ENCODE data around the gene PIGC.
"Not testable (repeated sequence)": the region's sequence is repeated elsewhere in the genome, so short reads cannot be mapped to it uniquely, and the experiment has no call there.

PIGC gene

GRCh38 chr1:172466795-172467407 lies 23.0 kb upstream of the PIGC start:
- no peak for DNase-seq (ENCODE audit: low read depth)

- no peak for DNase-seq (ENCODE audit: low read depth)
These were observed 21.7 kb upstream of the PIGC start for GRCh38 chr1:172465617-172466016.

- DNase-seq (ENCODE audit: low read depth) = no peak
These were observed 17.0 kb upstream of the PIGC start for GRCh38 chr1:172460887-172461315.

DNA sequence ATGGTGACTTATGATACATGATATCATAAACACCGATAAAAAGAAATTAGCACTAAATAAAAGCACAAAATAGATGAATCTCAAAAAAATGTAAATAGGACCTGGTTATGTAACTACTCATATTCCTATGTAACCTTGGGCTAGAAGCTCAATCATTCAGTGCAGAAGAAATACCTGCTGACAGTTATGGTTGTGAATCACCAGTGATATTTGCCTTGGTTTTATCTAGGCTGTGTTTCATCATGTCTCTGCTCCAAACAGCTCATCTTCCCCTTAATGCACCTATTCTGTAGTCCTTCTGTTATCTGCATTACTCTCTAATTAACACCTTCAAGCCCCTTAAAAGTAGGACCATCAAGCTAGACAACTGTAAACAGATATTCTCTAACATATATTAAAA lies 16.3 kb upstream of the PIGC start:
- no peak for DNase-seq (ENCODE audit: low read depth)

GRCh38 chr1:172457479-172458130 lies 13.7 kb upstream of the PIGC start:
- DNase-seq (ENCODE audit: low read depth) = no peak

- no peak for DNase-seq (ENCODE audit: low read depth)
These were observed 12.5 kb upstream of the PIGC start for GRCh38 chr1:172456344-172456769.

DNA sequence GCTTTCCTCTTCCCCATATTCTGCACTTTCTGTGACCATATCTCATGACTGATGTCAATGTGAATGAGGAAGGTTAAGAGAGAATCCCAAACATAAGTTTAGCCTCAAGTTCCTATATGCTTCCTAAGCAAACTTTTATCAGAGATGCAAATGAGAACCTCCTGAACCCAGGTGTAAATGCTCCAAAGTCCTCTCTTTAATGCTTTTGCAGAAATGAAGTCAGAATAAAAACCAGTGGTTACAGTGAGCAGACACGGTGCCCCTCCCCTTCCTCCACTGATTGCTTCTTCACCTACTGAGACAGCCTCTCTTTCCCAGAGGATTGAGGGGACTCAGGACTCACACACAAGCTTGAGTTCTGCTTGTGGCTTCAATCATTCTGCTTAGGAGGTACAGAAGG lies 11.6 kb upstream of the PIGC start:
- DNase-seq (ENCODE audit: low read depth) = no peak

DNA sequence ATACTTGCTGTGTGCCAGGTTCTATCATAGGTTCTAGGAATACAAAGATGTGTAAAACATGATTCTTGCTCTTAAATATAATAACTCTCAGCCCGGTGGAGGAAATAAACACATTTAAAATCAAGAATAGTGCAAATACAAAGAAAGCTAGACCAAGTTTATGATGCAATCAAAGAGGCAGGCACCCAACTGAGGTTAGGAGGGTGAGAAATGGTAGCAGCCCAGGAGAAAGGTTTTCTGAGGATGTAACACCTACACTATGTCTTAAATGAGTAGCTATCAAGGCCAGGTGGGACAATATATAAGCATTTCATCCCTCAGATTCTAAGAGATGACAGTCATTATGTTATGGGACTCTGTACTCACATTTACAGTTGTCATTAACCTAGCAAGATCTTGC lies 9.7 kb upstream of the PIGC start:
- DNase-seq (ENCODE audit: low read depth) = no peak

- DNase-seq (ENCODE audit: low read depth) = no peak
These were observed 9.3 kb upstream of the PIGC start for GRCh38 chr1:172453153-172453545.

DNA sequence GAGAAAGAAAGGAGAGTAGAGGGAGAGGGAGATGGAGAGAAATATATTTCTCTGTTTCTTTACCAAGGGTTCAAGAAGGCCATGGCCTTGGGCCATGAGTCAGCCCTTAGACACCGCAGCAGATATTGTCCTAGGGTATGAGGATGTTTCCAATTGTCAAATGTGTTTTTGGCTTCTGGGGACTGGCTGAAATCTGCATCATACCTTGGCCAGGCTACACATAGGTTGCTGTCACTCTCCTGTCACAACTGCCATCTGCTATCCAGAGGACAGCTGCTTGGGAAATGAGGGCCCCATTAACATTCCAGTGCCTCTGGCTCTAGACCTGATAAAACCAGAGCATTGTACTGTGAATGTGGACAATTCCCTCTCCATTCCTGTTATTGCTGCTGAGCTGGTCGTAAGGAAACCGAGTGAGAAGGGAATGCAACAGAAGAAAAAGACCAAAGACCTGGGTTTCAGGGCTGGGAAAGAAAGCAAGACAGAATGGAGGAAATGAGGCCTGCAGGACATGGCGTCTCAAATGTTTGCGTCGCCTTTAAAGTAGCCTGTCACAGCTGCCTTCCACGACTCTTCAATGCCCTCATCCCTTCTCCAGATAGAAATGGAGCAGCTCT lies 8.8 kb upstream of the PIGC start:
- DNase-seq (ENCODE audit: low read depth) = no peak

- no peak for DNase-seq (ENCODE audit: low read depth)
These were observed 7.2 kb upstream of the PIGC start for GRCh38 chr1:172451002-172451443.

- no peak for DNase-seq (ENCODE audit: low read depth)
These were observed 6.6 kb upstream of the PIGC start for GRCh38 chr1:172450524-172450885.

- no peak for DNase-seq (ENCODE audit: low read depth)
These were observed 6.0 kb upstream of the PIGC start for GRCh38 chr1:172449585-172450523.

DNA sequence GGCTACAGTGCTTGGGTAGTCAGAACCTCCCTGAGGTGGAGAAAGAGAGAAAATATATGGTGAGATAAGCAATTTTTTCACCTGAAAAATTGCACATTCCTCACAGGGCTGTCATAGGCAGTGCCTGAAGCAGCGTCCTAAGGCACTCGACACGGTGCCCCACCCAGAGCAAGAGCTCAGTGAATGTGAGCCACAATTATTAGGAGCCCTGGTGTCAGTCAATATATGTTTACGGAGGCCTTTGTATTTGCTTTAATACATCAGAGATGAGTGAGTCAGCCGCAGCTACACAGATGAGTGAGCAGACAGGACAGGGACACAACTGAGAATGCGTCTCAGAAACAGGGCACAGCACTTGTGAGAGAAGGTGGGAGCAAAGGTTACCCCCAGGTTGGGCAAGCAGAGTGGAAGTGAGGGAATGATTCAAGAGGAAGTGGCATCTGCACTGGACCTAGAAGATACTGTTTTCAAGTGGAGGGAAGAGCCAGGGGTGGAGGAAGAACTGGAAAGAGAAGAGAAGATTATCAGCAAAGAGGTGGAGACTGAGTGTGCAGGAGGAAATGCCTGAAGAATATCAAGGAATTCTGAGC lies 5.2 kb upstream of the PIGC start:
- DNase-seq (ENCODE audit: low read depth) = no peak

- no peak for DNase-seq (ENCODE audit: low read depth)
These were observed 3.8 kb upstream of the PIGC start for GRCh38 chr1:172447641-172448040.

DNA sequence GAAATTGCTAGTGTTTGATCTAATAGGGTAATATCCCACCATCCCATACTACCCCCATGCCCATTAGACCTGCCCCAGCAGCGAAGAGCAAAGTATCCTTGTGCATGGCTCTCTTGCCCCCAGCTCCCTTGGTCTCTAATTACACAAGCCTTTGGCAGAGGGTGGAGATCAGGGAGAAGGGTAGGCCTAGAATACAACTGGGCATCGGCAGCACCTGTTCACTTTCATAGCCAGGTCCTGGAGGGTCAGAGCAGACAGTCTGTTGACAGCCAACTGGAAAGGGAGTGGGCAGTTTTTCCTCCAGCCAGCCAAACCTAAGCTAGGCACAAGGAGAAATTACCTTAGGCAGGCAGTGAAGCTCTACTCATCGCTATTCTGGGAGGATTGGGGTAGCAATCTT lies 2.7 kb upstream of the PIGC start:
- DNase-seq (ENCODE audit: low read depth) = no peak

GRCh38 chr1:172442843-172443565 lies 865 bp downstream of the PIGC start:
- no peak for DNase-seq (ENCODE audit: low read depth)

DNA sequence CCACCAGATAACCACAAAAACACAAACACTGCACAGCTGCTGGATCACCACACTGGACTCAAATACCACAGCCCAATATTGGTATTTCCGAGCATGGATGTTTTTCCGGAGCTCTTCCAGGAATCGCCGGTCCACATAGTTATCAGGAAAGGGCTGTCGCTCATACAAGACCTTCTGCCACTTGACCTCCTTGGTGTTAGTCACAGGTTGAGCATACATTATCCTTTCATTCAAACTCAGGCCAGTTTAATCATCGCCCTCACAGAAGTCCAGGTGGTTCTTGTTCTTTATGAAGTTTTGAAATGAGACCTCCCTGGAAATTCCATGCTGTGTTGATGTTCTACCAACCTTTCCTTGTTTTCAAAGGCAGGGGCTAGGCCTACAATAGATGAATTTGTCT lies 1.5 kb downstream of the PIGC start:
- DNase-seq (ENCODE audit: low read depth) = no peak

DNA sequence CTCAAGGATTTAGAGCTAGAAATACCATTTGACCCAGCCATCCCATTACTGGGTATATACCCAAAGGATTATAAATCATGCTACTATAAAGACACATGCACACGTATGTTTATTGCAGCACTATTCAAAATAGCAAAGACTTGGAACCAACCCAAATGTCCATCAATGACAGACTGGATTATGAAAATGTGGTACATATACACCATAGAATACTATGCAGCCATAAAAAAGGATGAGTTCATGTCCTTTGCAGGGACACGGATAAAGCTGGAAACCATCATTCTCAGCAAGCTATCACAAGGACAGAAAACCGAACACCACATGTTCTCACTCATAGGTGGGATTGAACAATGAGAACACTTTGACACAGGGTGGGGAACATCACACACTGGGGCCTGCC lies 6.7 kb downstream of the PIGC start:
- not testable (repeated sequence) for DNase-seq (ENCODE audit: low read depth)

DNA sequence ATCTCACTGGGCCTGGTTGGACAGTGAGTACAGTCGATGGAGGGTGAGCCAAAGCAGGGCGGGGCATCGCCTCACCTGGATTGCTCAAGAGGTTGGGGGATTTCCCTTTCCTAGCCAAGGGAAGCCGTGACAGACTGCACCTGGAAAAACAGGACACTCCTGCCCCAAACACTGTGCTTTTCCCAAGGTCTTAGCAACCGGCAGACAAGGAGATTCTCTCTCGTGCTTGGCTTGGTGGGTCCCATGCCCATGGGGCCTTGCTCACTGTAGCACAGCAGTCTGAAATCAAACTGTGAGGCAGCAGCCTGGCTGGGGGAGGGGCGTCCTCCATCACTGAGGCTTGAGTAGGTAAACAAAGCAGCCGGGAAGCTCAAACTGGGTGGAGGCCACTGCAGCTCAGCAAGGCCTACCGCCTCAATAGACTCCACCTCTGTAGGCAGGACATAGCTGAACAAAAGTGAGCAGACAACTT lies 12.1 kb downstream of the PIGC start:
- no peak for DNase-seq (ENCODE audit: low read depth)

- DNase-seq (ENCODE audit: low read depth) = no peak
These were observed 12.7 kb downstream of the PIGC start for GRCh38 chr1:172431204-172431603.

DNA sequence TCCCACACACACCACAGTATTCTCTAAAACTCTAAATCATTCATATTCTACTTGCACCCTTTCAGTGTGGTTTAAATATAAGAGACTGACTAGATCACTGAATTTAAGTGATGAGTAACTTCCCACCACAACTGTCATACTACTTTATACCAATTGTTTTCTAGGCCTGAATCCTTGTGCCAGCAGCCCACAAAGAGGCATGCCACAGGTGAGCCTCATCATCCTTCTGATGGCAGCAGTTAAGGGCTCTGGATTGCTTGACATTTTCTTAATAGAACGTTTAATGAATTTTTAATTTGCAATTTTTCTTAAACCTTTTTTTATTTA lies 13.8 kb downstream of the PIGC start:
- no peak for DNase-seq (ENCODE audit: low read depth)
